ENCODE data around the gene RPUSD4. TPM values are rescaled to one million over a fixed set of nuclear protein-coding genes. Genes with fewer than 3 reads are reported as not detected.

Gene RPUSD4
- polyA plus RNA-seq, 2 of the 4 experiments (the other 2 are of a cell fraction): 15.4 to 16.2 TPM

GRCh38 chr11:126153006-126153405, 58.4 kb downstream of the RPUSD4 start (continued):
- TF ChIP-seq, protein P1, sequence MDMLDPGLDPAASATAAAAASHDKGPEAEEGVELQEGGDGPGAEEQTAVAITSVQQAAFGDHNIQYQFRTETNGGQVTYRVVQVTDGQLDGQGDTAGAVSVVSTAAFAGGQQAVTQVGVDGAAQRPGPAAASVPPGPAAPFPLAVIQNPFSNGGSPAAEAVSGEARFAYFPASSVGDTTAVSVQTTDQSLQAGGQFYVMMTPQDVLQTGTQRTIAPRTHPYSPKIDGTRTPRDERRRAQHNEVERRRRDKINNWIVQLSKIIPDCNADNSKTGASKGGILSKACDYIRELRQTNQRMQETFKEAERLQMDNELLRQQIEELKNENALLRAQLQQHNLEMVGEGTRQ (IDR thresholded peaks at IDR 0.05): no peak

DNA sequence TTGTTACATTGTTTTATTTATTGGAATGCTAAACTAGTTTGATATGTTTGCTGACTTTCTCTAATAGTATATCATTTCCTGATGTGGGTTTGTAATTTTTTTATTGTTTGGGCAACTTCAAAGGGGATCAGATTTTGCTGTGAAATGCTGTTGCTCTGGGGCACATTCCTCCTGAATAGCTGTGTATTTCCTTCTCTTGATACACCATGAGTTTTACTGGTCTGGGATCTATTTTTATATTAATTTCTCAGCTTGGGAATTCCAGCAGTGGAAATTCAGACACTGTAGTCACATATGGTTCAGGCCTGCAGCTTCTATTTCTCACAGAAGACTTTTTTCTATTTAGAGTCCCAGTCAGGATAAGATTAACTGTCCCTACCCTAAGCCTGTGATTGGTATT, 58.9 kb downstream of the RPUSD4 start:
- 0 out of 3 replicates have a peak, but pooled peaks cover 3% of the 10 kb centered on the region for H3K9me3 ChIP-seq
- no peak overlapping the region for H3K27ac ChIP-seq
- TF ChIP-seq ESRRA (IDR thresholded peaks at IDR 0.05; ENCODE audit: borderline replicate concordance, low read length) (no peak), ZSCAN20 (CRISPR knock-in tag; IDR thresholded peaks at IDR 0.05) (no peak), CBX2 (IDR thresholded peaks at IDR 0.05; ENCODE audit: borderline replicate concordance, low read depth) (no peak), POLR2AphosphoS2 (conservative IDR thresholded peaks at IDR 0.05; ENCODE audit: low read length) (no peak), HES2 (IDR thresholded peaks at IDR 0.05) (no peak), HEYL (CRISPR knock-in tag; IDR thresholded peaks at IDR 0.05) (no peak), CBX8 (IDR thresholded peaks at IDR 0.05) (no peak), CEBPB (IDR thresholded peaks at IDR 0.05) (no peak)
- TF ChIP-seq, protein P2, sequence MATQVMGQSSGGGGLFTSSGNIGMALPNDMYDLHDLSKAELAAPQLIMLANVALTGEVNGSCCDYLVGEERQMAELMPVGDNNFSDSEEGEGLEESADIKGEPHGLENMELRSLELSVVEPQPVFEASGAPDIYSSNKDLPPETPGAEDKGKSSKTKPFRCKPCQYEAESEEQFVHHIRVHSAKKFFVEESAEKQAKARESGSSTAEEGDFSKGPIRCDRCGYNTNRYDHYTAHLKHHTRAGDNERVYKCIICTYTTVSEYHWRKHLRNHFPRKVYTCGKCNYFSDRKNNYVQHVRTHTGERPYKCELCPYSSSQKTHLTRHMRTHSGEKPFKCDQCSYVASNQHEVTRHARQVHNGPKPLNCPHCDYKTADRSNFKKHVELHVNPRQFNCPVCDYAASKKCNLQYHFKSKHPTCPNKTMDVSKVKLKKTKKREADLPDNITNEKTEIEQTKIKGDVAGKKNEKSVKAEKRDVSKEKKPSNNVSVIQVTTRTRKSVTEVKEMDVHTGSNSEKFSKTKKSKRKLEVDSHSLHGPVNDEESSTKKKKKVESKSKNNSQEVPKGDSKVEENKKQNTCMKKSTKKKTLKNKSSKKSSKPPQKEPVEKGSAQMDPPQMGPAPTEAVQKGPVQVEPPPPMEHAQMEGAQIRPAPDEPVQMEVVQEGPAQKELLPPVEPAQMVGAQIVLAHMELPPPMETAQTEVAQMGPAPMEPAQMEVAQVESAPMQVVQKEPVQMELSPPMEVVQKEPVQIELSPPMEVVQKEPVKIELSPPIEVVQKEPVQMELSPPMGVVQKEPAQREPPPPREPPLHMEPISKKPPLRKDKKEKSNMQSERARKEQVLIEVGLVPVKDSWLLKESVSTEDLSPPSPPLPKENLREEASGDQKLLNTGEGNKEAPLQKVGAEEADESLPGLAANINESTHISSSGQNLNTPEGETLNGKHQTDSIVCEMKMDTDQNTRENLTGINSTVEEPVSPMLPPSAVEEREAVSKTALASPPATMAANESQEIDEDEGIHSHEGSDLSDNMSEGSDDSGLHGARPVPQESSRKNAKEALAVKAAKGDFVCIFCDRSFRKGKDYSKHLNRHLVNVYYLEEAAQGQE (IDR thresholded peaks at IDR 0.05): no peak
- ATAC-seq (no peak), FAIRE-seq (no peak), DNase-seq (ENCODE audit: low read depth in 1 of 2, low spot score in 1 of 2) (no peak)
- POLR2A ChIA-PET: no interaction called here
- no peak overlapping the region for H3K4me2 ChIP-seq
- H3K4me3 ChIP-seq: no peak overlapping the region
- peaks cover 6% of the 10 kb centered on the region; the same call in 2 of the 3 replicates for H3K4me1 ChIP-seq
- CTCF ChIA-PET: interaction anchor here (1.2 to 2.0 kb wide), 2 partner anchors 11 to 212 kb away, joined by 3 to 5 read pairs; no protein-coding TSS in a partner anchor

DNA sequence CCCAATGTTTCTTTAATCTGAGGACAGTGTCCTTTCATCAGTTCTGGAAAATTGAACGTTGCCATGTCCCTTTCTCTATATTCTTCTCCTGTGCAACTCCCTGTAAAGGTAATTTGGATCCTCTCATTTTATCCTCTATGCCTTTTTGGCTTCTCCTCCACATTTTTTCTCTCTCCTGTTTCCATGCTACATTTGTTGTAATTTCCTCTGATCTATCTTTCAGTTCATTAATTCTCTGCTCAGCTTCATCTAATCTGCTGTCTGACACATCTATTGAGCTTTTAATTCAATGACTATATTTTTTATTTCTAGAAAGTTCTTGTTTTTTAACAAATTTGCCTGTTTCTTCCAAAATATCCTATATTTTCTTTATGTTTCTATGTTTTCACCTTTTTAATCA, 59.3 kb downstream of the RPUSD4 start:
- TF ChIP-seq TP53 (CRISPR knock-in tag; IDR thresholded peaks at IDR 0.05): no peak
- TF ChIP-seq BCL3 (IDR thresholded peaks at IDR 0.05): no peak
- TF ChIP-seq HOXB5 (CRISPR knock-in tag; IDR thresholded peaks at IDR 0.05): no peak
- no peak for TF ChIP-seq HEYL (CRISPR knock-in tag; IDR thresholded peaks at IDR 0.05)
- no peak for TF ChIP-seq FOSL2 (IDR thresholded peaks at IDR 0.05)
- TF ChIP-seq FOSL2 (CRISPR knock-in tag; IDR thresholded peaks at IDR 0.05): no peak
- no peak for TF ChIP-seq FOSB (CRISPR knock-in tag; IDR thresholded peaks at IDR 0.05)
- no peak for TF ChIP-seq HDAC2 (IDR thresholded peaks at IDR 0.05)
- no peak for TF ChIP-seq KDM1A (IDR thresholded peaks at IDR 0.05; ENCODE audit: low read depth)
- no peak for TF ChIP-seq ZSCAN20 (CRISPR knock-in tag; IDR thresholded peaks at IDR 0.05)
- TF ChIP-seq CHD2 (IDR thresholded peaks at IDR 0.05; ENCODE audit: low read length, partially characterized antibody): no peak
- TF ChIP-seq CHD4 (IDR thresholded peaks at IDR 0.05; ENCODE audit: borderline replicate concordance): no peak
- TF ChIP-seq CBX8 (IDR thresholded peaks at IDR 0.05): no peak
- DNase-seq (ENCODE audit: low read depth in 1 of 2, low spot score in 1 of 2) (no peak), ATAC-seq (no peak), FAIRE-seq (no peak)
- Histone ChIP-seq H3K4me3 (no peak overlapping the region), H3K4me1 (peaks cover 10% of the 10 kb centered on the region; the same call in 2 of the 3 replicates), H3K27ac (no peak overlapping the region), H3K9me3 (0 out of 3 replicates have a peak, but pooled peaks cover 3% of the 10 kb centered on the region), H3K4me2 (no peak overlapping the region)
- 0% methylated on average over 1 of the region's 1 CpG for WGBS (ENCODE audit: missing lambda C conversion rate)
- POLR2A ChIA-PET: no interaction called here
- CTCF ChIA-PET: interaction anchor here (1.2 to 2.0 kb wide), 2 partner anchors 11 to 211 kb away, joined by 3 to 5 read pairs; no protein-coding TSS in a partner anchor

Small RNAs within 50 kb of the gene (small RNA-seq; reads per million reads assigned to genes)
- gene AP001893.2: 0 reads per million in 6 experiments
- gene RN7SL351P: 0 reads per million in 6 experiments
- 0 reads per million in 6 experiments for gene RNU4-86P

Other genes starting within 250 kb of the RPUSD4 start
- gene CDON, start 148.8 kb downstream of the RPUSD4 start, polyA plus RNA-seq (2011; rRNA removed): 5.6 and 7.8 TPM in 2 replicates
- 1.3 to 1.9 TPM (median 1.7 TPM) in 3 replicates for gene CDON, start 148.8 kb downstream of the RPUSD4 start, polyA plus RNA-seq (2017; fragmentation: RNase III; extraction: RNeasy Plus Mini Kit Qiagen cat#74134 plus additional on column Dnase treatment)
- 21.3 and 23.9 TPM in 2 replicates for gene FAM118B, start 132 bp upstream of the RPUSD4 start, polyA plus RNA-seq (2011; rRNA removed)
- 14.5 to 15.1 TPM (median 14.9 TPM) in 3 replicates for gene FAM118B, start 132 bp upstream of the RPUSD4 start, polyA plus RNA-seq (2017; fragmentation: RNase III; extraction: RNeasy Plus Mini Kit Qiagen cat#74134 plus additional on column Dnase treatment)
- 92.2 and 99.6 TPM in 2 replicates for gene SRPRA, start 57.2 kb upstream of the RPUSD4 start, polyA plus RNA-seq (2011; rRNA removed)
- gene SRPRA, start 57.2 kb upstream of the RPUSD4 start, polyA plus RNA-seq (2017; fragmentation: RNase III; extraction: RNeasy Plus Mini Kit Qiagen cat#74134 plus additional on column Dnase treatment): 43.1 to 47.1 TPM (median 45.1 TPM) in 3 replicates
- gene FOXRED1, start 57.5 kb upstream of the RPUSD4 start, polyA plus RNA-seq (2011; rRNA removed): 22.7 and 23.8 TPM in 2 replicates
- gene FOXRED1, start 57.5 kb upstream of the RPUSD4 start, polyA plus RNA-seq (2017; fragmentation: RNase III; extraction: RNeasy Plus Mini Kit Qiagen cat#74134 plus additional on column Dnase treatment): 27.8 to 30.1 TPM (median 28.9 TPM) in 3 replicates
- 4.5 and 7.4 TPM in 2 replicates for gene TIRAP, start 71.4 kb upstream of the RPUSD4 start, polyA plus RNA-seq (2011; rRNA removed)
- gene TIRAP, start 71.4 kb upstream of the RPUSD4 start, polyA plus RNA-seq (2017; fragmentation: RNase III; extraction: RNeasy Plus Mini Kit Qiagen cat#74134 plus additional on column Dnase treatment): 4.5 to 5.4 TPM (median 4.9 TPM) in 3 replicates
- 21.3 and 23.0 TPM in 2 replicates for gene DCPS, start 92.4 kb upstream of the RPUSD4 start, polyA plus RNA-seq (2011; rRNA removed)
- 17.0 to 17.9 TPM (median 17.8 TPM) in 3 replicates for gene DCPS, start 92.4 kb upstream of the RPUSD4 start, polyA plus RNA-seq (2017; fragmentation: RNase III; extraction: RNeasy Plus Mini Kit Qiagen cat#74134 plus additional on column Dnase treatment)
- gene ST3GAL4, start 144.0 kb upstream of the RPUSD4 start, polyA plus RNA-seq (2011; rRNA removed): 11.9 and 17.3 TPM in 2 replicates
- gene ST3GAL4, start 144.0 kb upstream of the RPUSD4 start, polyA plus RNA-seq (2017; fragmentation: RNase III; extraction: RNeasy Plus Mini Kit Qiagen cat#74134 plus additional on column Dnase treatment): 16.5 to 19.7 TPM (median 17.5 TPM) in 3 replicates

All from A549 (cell line).